Stomach (tissue), 4 donors: ENCODE results near the gene BEST2.

ENCODE experiments used
- EP300 ChIP-seq: sonication (generic); formaldehyde crosslinking; IDR thresholded peaks from one replicate; pipeline ENCODE4 v1.6.1; 2017; ENCODE audit warnings: antibody characterized with exemption
- TF ChIP-seq, protein P1 (sequence below), 7 experiments: fragments of 450-650 bp in 4 of 7; fragments of 200-600 bp in 3 of 7; sonication (generic) in 3 of 7; IDR thresholded peaks; one replicate each; pipeline ENCODE4 v1.5.1; 2016 to 2019; ENCODE audit warnings: antibody characterized with exemption in 7 of 7, control low read depth in 2 of 7, mild to moderate bottlenecking in 1 of 7

DNA sequence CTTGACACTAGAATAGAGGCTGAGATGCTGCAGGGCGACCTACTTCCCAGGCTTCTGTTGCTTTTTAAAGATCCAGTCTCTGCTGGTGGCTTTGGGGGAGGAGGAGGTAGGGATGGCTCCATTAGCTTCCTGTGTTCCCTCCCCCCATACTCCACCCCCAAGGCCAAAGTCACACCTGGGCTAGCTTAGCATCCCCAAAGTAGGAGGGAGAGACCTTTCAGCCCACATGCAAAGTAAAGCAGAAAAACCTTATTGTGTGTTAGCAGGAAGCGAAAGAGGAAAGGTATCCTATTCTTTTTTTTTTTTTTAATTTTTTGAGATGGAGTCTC, 24.6 kb upstream of the BEST2 start:
- TF ChIP-seq EP300, result no peak
- TF ChIP-seq, protein P1, sequence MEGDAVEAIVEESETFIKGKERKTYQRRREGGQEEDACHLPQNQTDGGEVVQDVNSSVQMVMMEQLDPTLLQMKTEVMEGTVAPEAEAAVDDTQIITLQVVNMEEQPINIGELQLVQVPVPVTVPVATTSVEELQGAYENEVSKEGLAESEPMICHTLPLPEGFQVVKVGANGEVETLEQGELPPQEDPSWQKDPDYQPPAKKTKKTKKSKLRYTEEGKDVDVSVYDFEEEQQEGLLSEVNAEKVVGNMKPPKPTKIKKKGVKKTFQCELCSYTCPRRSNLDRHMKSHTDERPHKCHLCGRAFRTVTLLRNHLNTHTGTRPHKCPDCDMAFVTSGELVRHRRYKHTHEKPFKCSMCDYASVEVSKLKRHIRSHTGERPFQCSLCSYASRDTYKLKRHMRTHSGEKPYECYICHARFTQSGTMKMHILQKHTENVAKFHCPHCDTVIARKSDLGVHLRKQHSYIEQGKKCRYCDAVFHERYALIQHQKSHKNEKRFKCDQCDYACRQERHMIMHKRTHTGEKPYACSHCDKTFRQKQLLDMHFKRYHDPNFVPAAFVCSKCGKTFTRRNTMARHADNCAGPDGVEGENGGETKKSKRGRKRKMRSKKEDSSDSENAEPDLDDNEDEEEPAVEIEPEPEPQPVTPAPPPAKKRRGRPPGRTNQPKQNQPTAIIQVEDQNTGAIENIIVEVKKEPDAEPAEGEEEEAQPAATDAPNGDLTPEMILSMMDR (IDR thresholded peaks at IDR 0.05), result no peak
